Spleen (tissue), 7 donors: ENCODE data around the gene VPS39.

Experiments
- POLR2A ChIP-seq, 3 donors: fragments of 450-650 bp; IDR thresholded peaks; one replicate each; pipeline ENCODE4 v1.5.1; 2017; ENCODE audit warnings: antibody characterized with exemption in 3 of 3, mild to moderate bottlenecking in 1 of 3
- TF ChIP-seq, protein P1 (sequence below), 11 experiments: fragments of 200-600 bp in 7 of 11; fragments of 450-650 bp in 4 of 11; sonication (generic) in 4 of 11; IDR thresholded peaks in 8 of 11; conservative IDR thresholded peaks in 3 of 11; 1 replicate in 7 of 11; 2 replicates in 4 of 11; pipeline versions ENCODE4 v1.4.0 to v1.8.0; 2016 to 2021; ENCODE audit warnings: antibody characterized with exemption in 11 of 11, inconsistent platforms in 4 of 11, mild to moderate bottlenecking in 1 of 11
- donor health status: DM: no; HTN: no; CAD: no; lungs with moderate emphysema.
- donor health status: DM: no; HTN: no; CAD: no.
- donor health status: DM: no; HTN: no; CAD: no.

DNA sequence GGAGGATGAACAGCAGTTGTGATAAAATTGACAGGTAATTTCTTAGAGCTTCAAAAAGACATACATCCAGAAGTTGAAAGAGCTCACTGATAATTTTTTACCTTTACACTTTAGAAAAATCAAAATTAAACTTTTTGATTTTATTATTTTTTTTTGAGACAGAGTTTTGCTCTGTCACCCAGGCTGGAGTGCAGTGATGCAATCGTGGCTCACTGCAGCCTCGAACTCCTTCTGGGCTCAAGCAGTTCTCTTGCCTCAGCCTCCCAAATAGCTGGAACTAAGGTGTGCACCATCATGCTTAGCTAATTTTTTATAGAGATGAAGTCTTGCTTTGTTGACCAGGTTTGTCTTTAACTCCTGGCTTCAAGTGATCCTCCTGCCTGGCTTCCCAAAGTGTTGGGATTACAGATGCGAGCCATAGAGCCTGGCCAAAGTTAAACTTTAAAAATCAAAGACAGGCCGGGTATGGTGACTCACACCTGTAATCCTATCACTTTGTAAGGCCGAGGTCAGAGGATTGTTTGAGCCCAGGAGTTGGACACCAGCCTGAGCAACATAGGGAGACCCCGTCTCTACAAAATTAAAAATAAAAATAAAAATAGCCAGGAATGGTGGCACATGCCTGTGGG is 73.4 kb downstream of the VPS39 start:
- no peak for TF ChIP-seq POLR2A (IDR thresholded peaks at IDR 0.05)
- TF ChIP-seq, protein P1, sequence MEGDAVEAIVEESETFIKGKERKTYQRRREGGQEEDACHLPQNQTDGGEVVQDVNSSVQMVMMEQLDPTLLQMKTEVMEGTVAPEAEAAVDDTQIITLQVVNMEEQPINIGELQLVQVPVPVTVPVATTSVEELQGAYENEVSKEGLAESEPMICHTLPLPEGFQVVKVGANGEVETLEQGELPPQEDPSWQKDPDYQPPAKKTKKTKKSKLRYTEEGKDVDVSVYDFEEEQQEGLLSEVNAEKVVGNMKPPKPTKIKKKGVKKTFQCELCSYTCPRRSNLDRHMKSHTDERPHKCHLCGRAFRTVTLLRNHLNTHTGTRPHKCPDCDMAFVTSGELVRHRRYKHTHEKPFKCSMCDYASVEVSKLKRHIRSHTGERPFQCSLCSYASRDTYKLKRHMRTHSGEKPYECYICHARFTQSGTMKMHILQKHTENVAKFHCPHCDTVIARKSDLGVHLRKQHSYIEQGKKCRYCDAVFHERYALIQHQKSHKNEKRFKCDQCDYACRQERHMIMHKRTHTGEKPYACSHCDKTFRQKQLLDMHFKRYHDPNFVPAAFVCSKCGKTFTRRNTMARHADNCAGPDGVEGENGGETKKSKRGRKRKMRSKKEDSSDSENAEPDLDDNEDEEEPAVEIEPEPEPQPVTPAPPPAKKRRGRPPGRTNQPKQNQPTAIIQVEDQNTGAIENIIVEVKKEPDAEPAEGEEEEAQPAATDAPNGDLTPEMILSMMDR (IDR thresholded peaks at IDR 0.05 in 8 of 11, conservative IDR thresholded peaks at IDR 0.05 in 3 of 11), result no peak
